Measurements from ENCODE around the gene CXorf66.

Gene CXorf66, protein sequence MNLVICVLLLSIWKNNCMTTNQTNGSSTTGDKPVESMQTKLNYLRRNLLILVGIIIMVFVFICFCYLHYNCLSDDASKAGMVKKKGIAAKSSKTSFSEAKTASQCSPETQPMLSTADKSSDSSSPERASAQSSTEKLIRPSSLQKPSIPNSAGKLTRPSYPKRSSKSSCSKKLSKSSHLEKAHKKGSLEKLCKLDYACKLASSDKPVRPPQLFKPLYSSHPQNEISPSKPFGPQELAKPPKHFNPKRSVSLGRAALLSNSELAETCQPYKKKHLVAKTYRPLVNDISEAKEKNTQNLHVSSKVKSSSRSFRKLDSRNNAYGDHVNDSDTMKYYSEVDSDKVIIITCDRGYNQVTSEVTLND

DNA sequence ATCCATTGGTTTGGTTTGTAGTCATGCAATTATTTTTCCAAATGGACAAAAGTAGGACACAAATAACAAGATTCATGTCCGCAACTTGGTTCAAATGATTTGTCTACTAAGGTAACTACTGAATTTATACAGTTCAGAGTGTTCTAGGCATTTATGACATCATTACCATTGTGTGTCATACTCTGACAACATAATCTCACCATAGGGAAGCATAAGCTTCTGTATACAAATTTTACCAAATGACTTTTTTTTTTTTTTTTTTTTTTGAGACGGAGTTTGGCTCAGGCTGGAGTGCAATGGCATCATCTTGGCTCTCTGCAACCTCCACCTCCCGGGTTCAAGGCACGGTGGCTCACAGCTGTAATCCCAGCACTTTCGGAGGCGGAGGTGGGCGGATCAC lies at the start of gene CXorf66:
CXorf66 (minus strand) TSS at position 101 of the 400 bp plus-strand sequence; CDS start at position 76, 25 bp downstream.
- DNase-seq (ENCODE audit: low read depth, low spot score), result no peak
- in situ Hi-C loops (cut with HindIII; ENCODE audit: low sequenced_read_pairs), result no loop called here
- H3K4me3 ChIP-seq (ENCODE audit: low read depth, low read length), result no peak within 1 kb of the TSS
- TF ChIP-seq, protein P1, sequence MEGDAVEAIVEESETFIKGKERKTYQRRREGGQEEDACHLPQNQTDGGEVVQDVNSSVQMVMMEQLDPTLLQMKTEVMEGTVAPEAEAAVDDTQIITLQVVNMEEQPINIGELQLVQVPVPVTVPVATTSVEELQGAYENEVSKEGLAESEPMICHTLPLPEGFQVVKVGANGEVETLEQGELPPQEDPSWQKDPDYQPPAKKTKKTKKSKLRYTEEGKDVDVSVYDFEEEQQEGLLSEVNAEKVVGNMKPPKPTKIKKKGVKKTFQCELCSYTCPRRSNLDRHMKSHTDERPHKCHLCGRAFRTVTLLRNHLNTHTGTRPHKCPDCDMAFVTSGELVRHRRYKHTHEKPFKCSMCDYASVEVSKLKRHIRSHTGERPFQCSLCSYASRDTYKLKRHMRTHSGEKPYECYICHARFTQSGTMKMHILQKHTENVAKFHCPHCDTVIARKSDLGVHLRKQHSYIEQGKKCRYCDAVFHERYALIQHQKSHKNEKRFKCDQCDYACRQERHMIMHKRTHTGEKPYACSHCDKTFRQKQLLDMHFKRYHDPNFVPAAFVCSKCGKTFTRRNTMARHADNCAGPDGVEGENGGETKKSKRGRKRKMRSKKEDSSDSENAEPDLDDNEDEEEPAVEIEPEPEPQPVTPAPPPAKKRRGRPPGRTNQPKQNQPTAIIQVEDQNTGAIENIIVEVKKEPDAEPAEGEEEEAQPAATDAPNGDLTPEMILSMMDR (IDR thresholded peaks at IDR 0.05; ENCODE audit: low read depth, low read length), result no peak

DNA sequence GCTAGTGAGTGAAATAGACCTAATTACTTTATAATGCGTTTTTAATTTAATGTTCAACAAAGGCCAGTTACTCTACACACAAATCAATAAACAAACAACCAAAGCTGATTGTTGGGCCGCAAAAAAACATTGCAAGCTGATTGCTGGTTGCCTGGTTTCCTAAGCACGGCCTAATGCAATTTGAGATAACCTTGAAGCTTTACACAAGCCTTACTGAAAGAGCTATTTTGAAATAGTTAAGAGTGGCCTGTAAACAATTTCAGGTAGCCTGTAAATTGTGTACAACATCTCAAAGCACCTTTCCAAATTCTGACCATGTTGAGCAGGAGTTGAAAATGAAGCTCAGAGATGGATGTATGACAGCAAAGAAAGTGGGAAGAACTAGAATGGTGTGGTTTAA lies 17.5 kb upstream of the CXorf66 start:
- in situ Hi-C loops (cut with HindIII; ENCODE audit: low sequenced_read_pairs), result no loop called here
- DNase-seq (ENCODE audit: low read depth, low spot score), result no peak
- no peak overlapping the region for H3K4me3 ChIP-seq (ENCODE audit: low read depth, low read length)
- TF ChIP-seq, protein P1 (IDR thresholded peaks at IDR 0.05; ENCODE audit: low read depth, low read length), result no peak

DNA sequence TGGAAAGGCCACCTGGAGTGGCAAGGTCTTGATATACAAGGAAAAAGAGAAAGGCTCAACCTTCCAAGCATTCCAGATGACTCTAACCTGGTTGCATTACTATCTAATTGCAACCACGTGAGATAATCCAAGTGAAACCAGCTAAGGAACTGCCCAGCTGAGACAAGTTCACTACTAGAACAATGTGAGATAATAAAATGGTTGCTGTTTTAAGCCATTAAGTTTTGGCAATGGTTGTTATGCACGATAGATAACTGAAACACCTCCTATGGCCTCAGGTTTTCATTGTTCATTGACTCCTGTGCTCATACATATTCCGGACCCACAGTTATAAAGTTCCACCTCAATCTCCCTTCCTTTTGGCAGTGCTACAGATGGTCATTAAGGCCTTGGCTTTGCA lies 9.2 kb upstream of the CXorf66 start:
- H3K4me3 ChIP-seq (ENCODE audit: low read depth, low read length), result no peak overlapping the region
- TF ChIP-seq, protein P1 (IDR thresholded peaks at IDR 0.05; ENCODE audit: low read depth, low read length), result no peak
- no peak for DNase-seq (ENCODE audit: low read depth, low spot score)
- in situ Hi-C loops (cut with HindIII; ENCODE audit: low sequenced_read_pairs), result no loop called here

DNA sequence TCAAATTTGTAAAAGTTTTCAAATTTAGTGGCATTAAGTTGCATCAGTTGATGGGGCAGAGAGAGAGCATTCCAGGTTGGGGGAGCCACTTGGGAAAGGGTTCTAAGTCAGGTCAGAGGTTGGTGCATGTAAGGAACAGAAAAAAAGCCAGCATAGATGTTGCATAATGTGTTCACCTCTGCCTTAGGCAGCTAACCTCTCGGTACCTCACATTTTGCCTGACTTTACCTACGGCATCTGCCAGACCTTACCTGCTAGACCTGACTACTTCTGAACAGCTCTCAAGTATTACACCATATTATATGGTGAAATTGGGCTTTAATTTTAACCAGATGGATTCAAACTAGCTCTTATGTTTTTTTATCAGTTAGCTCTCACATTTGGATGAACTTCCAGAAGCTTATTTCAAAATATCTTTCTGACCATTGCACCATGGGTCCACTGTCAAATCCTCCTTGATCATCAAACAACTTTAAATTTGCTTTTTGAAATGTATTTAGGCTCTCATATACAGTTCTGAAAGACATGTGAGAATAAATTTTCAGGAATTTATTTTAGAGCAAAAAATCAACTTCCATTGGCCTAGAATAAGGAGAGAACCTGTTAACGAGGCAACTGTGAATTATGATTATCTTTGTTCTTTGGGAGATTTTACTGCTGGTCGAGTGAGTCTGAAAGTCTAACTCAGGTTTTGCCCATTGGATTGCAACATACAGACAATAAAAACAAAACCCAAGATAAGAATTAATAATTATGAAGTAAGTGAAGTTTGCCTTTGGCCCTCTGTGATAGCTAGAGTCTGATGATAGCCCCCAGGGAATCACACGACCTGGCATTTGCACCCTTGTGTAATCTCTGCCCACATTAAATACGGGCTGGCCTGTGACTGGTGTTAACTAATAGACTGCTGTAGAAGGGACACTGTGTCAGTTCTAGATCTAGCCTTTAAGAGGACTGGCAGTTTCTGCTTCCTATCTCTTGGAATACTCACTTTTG lies 7.6 kb upstream of the CXorf66 start:
- TF ChIP-seq, protein P1 (IDR thresholded peaks at IDR 0.05; ENCODE audit: low read depth, low read length), result no peak
- H3K4me3 ChIP-seq (ENCODE audit: low read depth, low read length), result no peak overlapping the region
- no peak for DNase-seq (ENCODE audit: low read depth, low spot score)
- in situ Hi-C loops (cut with HindIII; ENCODE audit: low sequenced_read_pairs), result no loop called here

DNA sequence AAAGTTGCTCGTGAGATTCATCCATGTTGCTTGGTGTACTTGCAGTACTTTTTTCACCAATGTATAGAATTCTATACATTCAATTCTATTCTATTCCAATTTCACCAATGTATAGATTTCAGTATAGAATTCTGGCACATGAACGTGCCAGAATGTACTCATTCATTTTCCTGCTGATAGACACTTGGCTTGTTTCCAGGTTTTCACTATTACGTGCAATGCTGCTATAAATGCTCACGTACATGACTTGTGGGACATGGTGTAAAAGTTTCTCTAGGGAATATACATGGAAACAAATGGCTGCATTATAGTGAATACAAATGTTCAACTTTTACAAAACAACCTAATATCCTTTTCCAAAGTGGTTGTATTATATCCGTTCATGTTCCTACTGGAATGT lies 6.8 kb upstream of the CXorf66 start:
- in situ Hi-C loops (cut with HindIII; ENCODE audit: low sequenced_read_pairs), result no loop called here
- TF ChIP-seq, protein P1 (IDR thresholded peaks at IDR 0.05; ENCODE audit: low read depth, low read length), result no peak
- H3K4me3 ChIP-seq (ENCODE audit: low read depth, low read length), result no peak overlapping the region
- DNase-seq (ENCODE audit: low read depth, low spot score), result no peak

DNA sequence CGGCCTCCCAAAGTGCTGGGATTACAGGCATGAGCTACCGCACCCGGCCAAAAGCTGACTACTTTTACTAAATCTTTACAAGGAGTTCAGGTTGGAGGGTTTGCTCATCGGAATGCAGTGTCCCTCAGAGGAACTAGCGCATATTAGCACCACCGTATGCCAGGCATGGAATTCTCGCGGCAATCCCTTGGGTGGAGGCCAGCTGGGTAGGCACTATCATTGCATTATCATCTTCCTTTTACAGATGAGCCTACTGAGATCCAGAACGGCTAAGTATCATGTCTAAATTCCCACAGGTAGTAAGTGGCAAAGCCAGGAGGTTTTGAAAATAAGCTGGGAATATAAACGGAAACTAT lies 6.1 kb upstream of the CXorf66 start:
- TF ChIP-seq, protein P1 (IDR thresholded peaks at IDR 0.05; ENCODE audit: low read depth, low read length), result no peak
- in situ Hi-C loops (cut with HindIII; ENCODE audit: low sequenced_read_pairs), result no loop called here
- H3K4me3 ChIP-seq (ENCODE audit: low read depth, low read length), result no peak overlapping the region
- DNase-seq (ENCODE audit: low read depth, low spot score), result no peak

All from astrocyte of the spinal cord (primary cell).